ENCODE measurements around the gene CTXND1. TPM values are rescaled to one million over a fixed set of nuclear protein-coding genes. Genes with fewer than 3 reads are reported as not detected.

CTXND1 gene
- total RNA-seq, 4 donors from 2014 or later, result 0.03 to 0.07 TPM; not detected in 2

DNA sequence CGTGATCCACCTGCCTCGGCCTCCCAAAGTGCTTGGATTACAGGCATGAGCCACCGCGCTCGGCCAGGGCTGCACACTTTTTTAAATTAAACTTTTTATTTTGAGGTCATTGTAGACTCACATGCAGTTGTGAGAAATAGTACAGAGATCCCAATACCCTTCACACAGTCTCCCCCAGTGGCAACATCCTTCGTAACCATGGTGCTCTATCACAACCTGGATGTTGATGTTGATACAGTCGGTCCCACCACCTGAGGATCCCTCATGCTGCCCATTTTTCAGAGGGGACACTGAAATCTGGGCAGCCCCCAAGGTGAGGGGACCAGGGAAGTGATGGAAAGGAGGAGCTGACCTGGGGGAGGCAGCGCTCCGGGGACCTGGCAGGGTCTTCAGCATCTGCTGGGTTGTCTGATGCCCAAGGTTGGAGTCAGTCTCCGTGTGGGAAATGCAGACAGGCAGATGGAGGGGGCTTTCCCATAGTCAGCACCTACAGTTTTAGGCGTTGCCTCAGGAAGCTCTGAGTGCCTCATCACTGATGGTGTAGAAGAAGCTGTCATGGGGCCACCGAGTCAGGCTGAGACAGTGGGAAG, 82.2 kb downstream of the CTXND1 start:
- no peak for DNase-seq
- intact Hi-C loops (cut with DNase I; ENCODE audit: low total_unique reads) (no loop called here), in situ Hi-C loops (cut with MboI; ENCODE audit: low sequenced_read_pairs in 4 of 4) (loop anchor here in 3 of 4 donors (10.0 to 25.0 kb wide), 3 partner anchors 108 to 275 kb away; partner anchors contain the start of genes MTHFS (in 1 of the 3) and ZFAND6 (in 1 of the 3))
- H3K27me3 ChIP-seq, result no peaks in the 10 kb centered on the region
- no peaks in the 10 kb centered on the region for H3K9me3 ChIP-seq
- no peak overlapping the region for H3K4me3 ChIP-seq
- peaks cover 0 to 9% of the 10 kb centered on the region in 2 donors for H3K36me3 ChIP-seq
- H3K4me1 ChIP-seq, result peaks cover 14 to 19% of the 10 kb centered on the region in 2 donors
- no peak for TF ChIP-seq POLR2A (IDR thresholded peaks at IDR 0.05)
- TF ChIP-seq, protein P1, sequence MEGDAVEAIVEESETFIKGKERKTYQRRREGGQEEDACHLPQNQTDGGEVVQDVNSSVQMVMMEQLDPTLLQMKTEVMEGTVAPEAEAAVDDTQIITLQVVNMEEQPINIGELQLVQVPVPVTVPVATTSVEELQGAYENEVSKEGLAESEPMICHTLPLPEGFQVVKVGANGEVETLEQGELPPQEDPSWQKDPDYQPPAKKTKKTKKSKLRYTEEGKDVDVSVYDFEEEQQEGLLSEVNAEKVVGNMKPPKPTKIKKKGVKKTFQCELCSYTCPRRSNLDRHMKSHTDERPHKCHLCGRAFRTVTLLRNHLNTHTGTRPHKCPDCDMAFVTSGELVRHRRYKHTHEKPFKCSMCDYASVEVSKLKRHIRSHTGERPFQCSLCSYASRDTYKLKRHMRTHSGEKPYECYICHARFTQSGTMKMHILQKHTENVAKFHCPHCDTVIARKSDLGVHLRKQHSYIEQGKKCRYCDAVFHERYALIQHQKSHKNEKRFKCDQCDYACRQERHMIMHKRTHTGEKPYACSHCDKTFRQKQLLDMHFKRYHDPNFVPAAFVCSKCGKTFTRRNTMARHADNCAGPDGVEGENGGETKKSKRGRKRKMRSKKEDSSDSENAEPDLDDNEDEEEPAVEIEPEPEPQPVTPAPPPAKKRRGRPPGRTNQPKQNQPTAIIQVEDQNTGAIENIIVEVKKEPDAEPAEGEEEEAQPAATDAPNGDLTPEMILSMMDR (IDR thresholded peaks at IDR 0.05 in 4 of 5, conservative IDR thresholded peaks at IDR 0.05 in 1 of 5), result no peak
- H3K27ac ChIP-seq, result no peak overlapping the region
- ATAC-seq, result no peak

DNA sequence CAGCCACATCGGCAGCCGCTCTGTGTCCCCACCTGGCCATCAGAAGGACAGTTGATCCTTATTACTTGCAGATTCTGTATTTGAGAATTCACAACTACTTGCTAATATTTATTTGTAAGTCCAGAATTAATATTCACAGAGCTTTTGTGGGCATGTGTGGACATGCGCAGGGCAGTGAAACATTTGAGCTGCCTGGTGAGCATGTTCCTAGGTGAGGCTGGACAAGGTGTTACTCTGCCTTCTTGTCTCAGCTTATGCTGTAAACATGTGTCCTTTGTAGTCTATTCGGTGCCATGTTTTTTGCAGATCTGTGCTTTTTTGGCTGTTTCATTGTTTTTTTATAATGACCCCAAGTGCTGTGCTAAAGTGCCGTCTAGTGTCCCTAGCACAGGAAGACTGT, 83.6 kb downstream of the CTXND1 start:
- H3K4me3 ChIP-seq, result no peak overlapping the region
- intact Hi-C loops (cut with DNase I; ENCODE audit: low total_unique reads), result no loop called here

DNA sequence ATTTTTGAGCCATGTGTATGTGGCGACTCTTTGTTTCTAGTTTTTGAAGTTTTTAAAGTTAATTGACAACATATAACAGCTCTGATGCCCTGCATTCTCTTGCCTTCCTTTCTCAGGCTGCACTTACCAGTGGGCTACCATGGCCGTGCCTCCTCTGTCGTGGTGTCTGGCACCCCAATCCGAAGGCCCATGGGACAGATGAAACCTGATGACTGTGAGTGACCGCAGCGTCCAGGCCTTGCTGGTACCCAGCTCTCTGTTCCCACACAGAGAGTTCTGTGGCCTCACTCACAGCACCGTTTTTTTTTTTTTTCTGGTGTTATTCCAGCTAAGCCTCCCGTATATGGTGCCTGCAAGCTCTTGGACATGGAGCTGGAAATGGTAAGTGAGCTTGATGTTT, 84.1 kb downstream of the CTXND1 start:
- H3K27ac ChIP-seq, result no peak overlapping the region
- intact Hi-C loops (cut with DNase I; ENCODE audit: low total_unique reads) (no loop called here), in situ Hi-C loops (cut with MboI; ENCODE audit: low sequenced_read_pairs in 4 of 4) (loop anchor here in 3 of 4 donors (25.0 kb wide), 2 partner anchors 106 to 256 kb away; partner anchors contain the start of gene ZFAND6 (in 1 of the 3))
- no peak overlapping the region for H3K4me3 ChIP-seq
- DNase-seq (no peak), ATAC-seq (peak in 1 of 2 donors; percentile 73)
- peaks cover 0 to under 1% of the 10 kb centered on the region in 2 donors for H3K4me1 ChIP-seq
- TF ChIP-seq, protein P1 (IDR thresholded peaks at IDR 0.05 in 4 of 5, conservative IDR thresholded peaks at IDR 0.05 in 1 of 5), result no peak
- no peak for TF ChIP-seq POLR2A (IDR thresholded peaks at IDR 0.05)
- no peaks in the 10 kb centered on the region for H3K27me3 ChIP-seq
- H3K36me3 ChIP-seq, result peaks cover 0 to 17% of the 10 kb centered on the region in 2 donors
- H3K9me3 ChIP-seq, result no peaks in the 10 kb centered on the region

More for the DNA sequence above, 83.6 kb downstream of the CTXND1 start:
- no peak for TF ChIP-seq POLR2A (IDR thresholded peaks at IDR 0.05)
- TF ChIP-seq, protein P1 (IDR thresholded peaks at IDR 0.05 in 4 of 5, conservative IDR thresholded peaks at IDR 0.05 in 1 of 5), result no peak
- no peaks in the 10 kb centered on the region for H3K9me3 ChIP-seq
- H3K27ac ChIP-seq, result no peak overlapping the region
- no peak for DNase-seq
- no peaks in the 10 kb centered on the region for H3K27me3 ChIP-seq
- peaks cover under 1 to 5% of the 10 kb centered on the region in 2 donors for H3K4me1 ChIP-seq
- no peak for ATAC-seq
- in situ Hi-C loops (cut with MboI; ENCODE audit: low sequenced_read_pairs in 4 of 4), result loop anchor here in 3 of 4 donors (25.0 kb wide), 2 partner anchors 106 to 256 kb away; partner anchors contain the start of gene ZFAND6 (in 1 of the 3)
- H3K36me3 ChIP-seq, result peaks cover 0 to 16% of the 10 kb centered on the region in 2 donors

DNA sequence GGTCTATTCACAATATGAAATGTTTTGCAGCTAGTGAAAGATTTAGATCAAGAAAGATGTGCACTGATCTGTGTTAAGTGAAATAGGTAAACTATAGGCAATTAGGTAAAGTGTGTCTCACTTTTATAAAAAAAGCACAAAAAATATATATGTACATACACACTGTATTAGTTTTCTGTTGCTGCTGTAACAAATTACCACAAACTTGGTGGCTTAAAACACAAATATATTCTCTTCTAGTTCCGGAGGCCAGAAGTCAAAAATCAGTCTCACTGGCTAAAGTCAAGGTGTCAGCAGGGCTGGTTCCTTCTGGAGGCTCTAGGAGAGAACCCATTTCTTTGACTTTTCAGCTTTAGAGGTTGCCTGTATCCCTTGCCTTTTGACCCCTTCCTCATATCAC, 88.1 kb downstream of the CTXND1 start:
- Histone ChIP-seq H3K36me3 (peaks cover 0 to 51% of the 10 kb centered on the region in 2 donors), H3K9me3 (no peaks in the 10 kb centered on the region), H3K4me1 (no peaks in the 10 kb centered on the region), H3K27ac (no peak overlapping the region), H3K4me3 (no peak overlapping the region), H3K27me3 (no peaks in the 10 kb centered on the region)
- intact Hi-C loops (cut with DNase I; ENCODE audit: low total_unique reads), result no loop called here
- TF ChIP-seq, protein P1 (IDR thresholded peaks at IDR 0.05 in 4 of 5, conservative IDR thresholded peaks at IDR 0.05 in 1 of 5), result no peak
- no peak for TF ChIP-seq POLR2A (IDR thresholded peaks at IDR 0.05)
- in situ Hi-C loops (cut with MboI; ENCODE audit: low sequenced_read_pairs in 4 of 4), result loop anchor here in 3 of 4 donors (25.0 kb wide), 2 partner anchors 102 to 252 kb away; partner anchors contain the start of gene ZFAND6 (in 1 of the 3)
- DNase-seq (no peak), ATAC-seq (no peak)

Measured in gastrocnemius medialis (tissue), 4 donors.